Measurements from ENCODE around the gene GLIS2. TPM values are rescaled to one million over a fixed set of nuclear protein-coding genes. Genes with fewer than 3 reads are reported as not detected.
A peak's percentile ranks its signal among the peaks of the same experiment; 100 is the strongest.

The GLIS2 gene
- total and polyA plus RNA-seq, 2 of the 4 experiments (the other 2 are of a cell fraction) = 0.36 to 8.4 TPM

- BruUV-seq (replicated peaks) = no TSS peak
- H4K5ac ChIP-seq (ENCODE audit: low read depth, low read length) = no peak overlapping the region
- no peak overlapping the region for H3K23ac ChIP-seq (ENCODE audit: low read depth, low read length)
- in situ Hi-C loops (cut with MboI; ENCODE audit: low sequenced_read_pairs) (no loop called here), intact Hi-C loops (cut with micrococcal nuclease) (no loop called here), dilution Hi-C loops (cut with HindIII; ENCODE audit: low sequenced_read_pairs, unreplicated experiment) (no loop called here)
- no peak for DNase-seq
- H3K14ac ChIP-seq (replicated peaks; ENCODE audit: low read depth, low read length) = no peak overlapping the region
- no peak overlapping the region for H3K4me2 ChIP-seq (ENCODE audit: low read depth, low read length)
- peaks cover 3% of the 10 kb centered on the region; the same call in 1 of the 2 replicates for H3K36me3 ChIP-seq (ENCODE audit: control insufficient read depth, insufficient read depth, low read length)
- CTCF ChIA-PET = no interaction called here
- ATAC-seq (ENCODE audit: low read depth) = no peak
- H2BK20ac ChIP-seq (ENCODE audit: low read depth, low read length) = no peak overlapping the region; the same call in 1 of the 2 replicates
- WGBS, 2 experiments (ENCODE audit: extremely low coverage in 2 of 2, insufficient read length in 1 of 2) = 100% methylated on average over 1 of the region's 5 CpGs; no CpG with 5 or more reads in 1 of the 2 experiments
- H3K18ac ChIP-seq (ENCODE audit: low read depth, low read length) = no peak overlapping the region
- H3K9me3 ChIP-seq (ENCODE audit: control insufficient read depth, insufficient read depth, low read length) = no peaks in the 10 kb centered on the region
- H3K27ac ChIP-seq (ENCODE audit: insufficient read depth, low read length) = no peak overlapping the region
- H3K9me1 ChIP-seq (ENCODE audit: insufficient read depth, low read length) = peaks cover 21% of the 10 kb centered on the region
- H3K27me3 ChIP-seq (ENCODE audit: control insufficient read depth, insufficient read depth, low read length) = no peaks in the 10 kb centered on the region
- no peak overlapping the region for H4K8ac ChIP-seq (ENCODE audit: low read depth in 2 of 2, low read length in 2 of 2)
- no peak overlapping the region for H3K4me3 ChIP-seq (ENCODE audit: insufficient read depth, low read depth, low read length)
- POLR2A ChIA-PET (ENCODE audit: unreplicated experiment) = no interaction called here
- H3K9ac ChIP-seq (ENCODE audit: low read depth, low read length) = no peak overlapping the region
- peaks cover 25% of the 10 kb centered on the region for H3K4me1 ChIP-seq (ENCODE audit: control insufficient read depth, insufficient read depth, low read length)
- H4K91ac ChIP-seq (ENCODE audit: insufficient read depth, low read depth, low read length) = no peak overlapping the region; the same call in 1 of the 2 replicates
- H2AFZ ChIP-seq (replicated peaks; ENCODE audit: low read length, poor library complexity) = peak overlapping the region; percentile 27
- peaks cover 17% of the 10 kb centered on the region for H4K20me1 ChIP-seq (ENCODE audit: insufficient read depth, low read length)
- peaks cover 0 to 38% of the 10 kb centered on the region in 2 experiments; a peak in 3 of 4 replicates for H3K79me1 ChIP-seq (ENCODE audit: low read depth in 1 of 2, low read length in 2 of 2)
- TF ChIP-seq SMC3 (IDR thresholded peaks at IDR 0.05; ENCODE audit: low read depth, low read length) = no peak
- no peak for TF ChIP-seq CTCF (conservative IDR thresholded peaks at IDR 0.05; ENCODE audit: low read depth, low read length)
- TF ChIP-seq MAFK (IDR thresholded peaks at IDR 0.05; ENCODE audit: low read depth, low read length) = no peak
- no peak for TF ChIP-seq POLR2A (IDR thresholded peaks at IDR 0.05; ENCODE audit: low read depth, low read length)
- TF ChIP-seq CEBPB (IDR thresholded peaks at IDR 0.05; ENCODE audit: low read depth, low read length) = no peak
- TF ChIP-seq ELK1 (IDR thresholded peaks at IDR 0.05; ENCODE audit: borderline replicate concordance, low read depth, low read length) = no peak
- TF ChIP-seq RCOR1 (IDR thresholded peaks at IDR 0.05; ENCODE audit: insufficient replicate concordance, low read length) = no peak
- H3K56ac ChIP-seq (ENCODE audit: extremely low read depth, insufficient read depth, low read length) = no peak overlapping the region
- no peak overlapping the region for H2BK15ac ChIP-seq (ENCODE audit: low read depth, low read length)
- H3K4ac ChIP-seq (ENCODE audit: low read depth, low read length) = peak overlapping the region; percentile 25
- H2AK9ac ChIP-seq (replicated peaks; ENCODE audit: low read depth, low read length, poor library complexity) = peak overlapping the region; percentile 71
- H2BK120ac ChIP-seq (ENCODE audit: low read depth, low read length) = no peak overlapping the region
- peak overlapping the region; percentile 89 for H2AK5ac ChIP-seq (ENCODE audit: low read depth, low read length)
- H2BK5ac ChIP-seq (ENCODE audit: low read depth, low read length, poor library complexity, severe bottlenecking) = no peak overlapping the region
Measured at GRCh38 chr16:4367393-4367856, 51.6 kb downstream of the GLIS2 start.

All from IMR-90 (cell line).